ENCODE data around the gene DTNB.

The DTNB gene

DNA sequence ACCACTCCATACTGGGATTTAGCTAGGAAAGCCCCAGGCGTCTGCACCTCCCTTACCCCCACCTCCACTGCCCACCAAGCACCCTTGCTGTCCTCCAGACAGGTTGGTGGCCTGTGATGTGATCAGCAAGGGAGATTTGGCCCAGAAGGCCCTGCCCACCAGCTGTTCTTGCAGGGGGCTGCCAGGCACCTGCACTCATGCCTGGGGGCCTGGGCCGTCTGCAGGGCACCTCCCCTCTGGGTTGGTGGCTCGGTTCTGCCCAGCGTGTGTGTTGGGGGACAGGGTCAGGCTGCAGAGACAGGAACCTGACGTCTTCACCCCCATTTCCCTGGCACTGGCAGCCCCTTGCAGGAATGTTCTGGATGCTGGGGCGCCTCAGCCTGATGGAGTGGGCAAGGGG lies 337.4 kb downstream of the DTNB start:
- DNase-seq = no peak

DNA sequence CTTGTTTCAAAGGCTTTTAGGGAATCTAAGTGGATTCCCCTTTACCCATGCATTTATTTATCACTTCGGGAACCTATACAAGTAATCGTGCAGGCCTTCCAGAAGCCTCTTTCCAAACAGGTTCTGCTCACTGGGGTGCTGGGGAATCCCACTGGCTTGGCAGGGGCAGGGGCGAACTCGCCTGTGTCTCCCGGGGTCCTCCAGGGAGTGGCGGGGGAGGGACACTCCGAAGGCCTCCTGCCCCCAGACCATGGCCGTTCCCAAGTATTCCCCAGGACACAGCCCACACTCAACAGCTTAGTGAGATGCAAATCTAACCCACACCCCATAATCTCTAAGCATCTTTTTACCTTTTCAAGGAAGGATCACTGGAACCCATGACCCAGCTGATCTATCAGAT lies 338.2 kb downstream of the DTNB start:
- DNase-seq = no peak

- no peak for DNase-seq
Observed at GRCh38 chr2:25334482-25334881, 338.9 kb downstream of the DTNB start.

DNA sequence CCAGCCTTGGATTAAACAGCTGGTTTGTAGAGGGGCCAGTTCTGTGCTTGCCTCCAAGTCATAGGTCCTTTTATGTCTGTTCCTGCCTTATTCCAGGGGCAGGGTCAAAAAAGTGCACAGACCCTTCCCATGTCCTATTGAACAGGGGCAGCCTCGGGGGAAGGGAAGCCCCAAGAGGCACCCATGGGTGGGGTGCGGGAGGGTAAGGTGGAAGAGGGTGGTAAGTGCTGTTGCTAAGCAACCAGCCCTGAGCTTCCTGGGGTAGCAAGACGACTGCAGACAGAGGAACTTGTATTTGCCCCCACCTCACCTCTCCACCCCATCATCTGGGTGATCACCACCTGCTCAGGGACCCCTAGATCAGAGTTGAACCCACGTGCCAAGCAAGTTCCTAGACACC lies 339.4 kb downstream of the DTNB start:
- DNase-seq = peak; percentile 53

- no peak for DNase-seq
Observed at GRCh38 chr2:25332571-25332970, 340.8 kb downstream of the DTNB start.

DNA sequence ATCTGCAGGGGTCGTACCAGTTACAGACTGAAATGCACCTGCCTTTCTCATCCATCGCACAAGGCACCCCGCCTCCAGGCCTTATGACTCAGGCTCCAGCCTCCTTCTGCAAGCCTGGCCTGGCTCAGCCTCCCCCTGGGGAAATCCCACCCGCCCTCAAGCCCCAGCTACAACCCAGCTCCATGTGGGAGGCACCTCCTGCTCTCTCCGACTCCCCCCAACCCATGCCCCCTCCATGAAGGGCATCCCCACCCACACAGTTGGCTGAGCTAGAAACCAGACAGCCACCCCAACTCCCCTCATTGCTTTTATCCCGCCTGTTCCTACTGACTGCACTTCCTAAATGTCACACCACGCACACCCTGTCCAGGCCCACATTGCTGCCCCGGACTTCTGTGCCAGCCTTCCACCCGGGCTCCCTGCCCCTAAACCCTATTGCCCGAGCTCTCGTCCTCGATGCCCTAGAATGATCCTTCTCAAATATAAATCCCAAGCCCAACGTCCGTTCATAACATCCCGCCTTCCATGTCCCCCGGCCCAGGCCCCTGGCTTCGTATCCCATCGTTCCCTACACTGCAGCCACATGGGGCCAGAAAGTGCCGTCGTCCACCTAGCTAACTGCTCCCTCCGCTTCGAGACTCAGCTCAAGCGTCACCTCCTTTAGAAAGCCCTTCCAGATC lies 341.6 kb downstream of the DTNB start:
- DNase-seq = no peak

GRCh38 chr2:25330937-25331336 lies 342.4 kb downstream of the DTNB start:
- DNase-seq = no peak

DNA sequence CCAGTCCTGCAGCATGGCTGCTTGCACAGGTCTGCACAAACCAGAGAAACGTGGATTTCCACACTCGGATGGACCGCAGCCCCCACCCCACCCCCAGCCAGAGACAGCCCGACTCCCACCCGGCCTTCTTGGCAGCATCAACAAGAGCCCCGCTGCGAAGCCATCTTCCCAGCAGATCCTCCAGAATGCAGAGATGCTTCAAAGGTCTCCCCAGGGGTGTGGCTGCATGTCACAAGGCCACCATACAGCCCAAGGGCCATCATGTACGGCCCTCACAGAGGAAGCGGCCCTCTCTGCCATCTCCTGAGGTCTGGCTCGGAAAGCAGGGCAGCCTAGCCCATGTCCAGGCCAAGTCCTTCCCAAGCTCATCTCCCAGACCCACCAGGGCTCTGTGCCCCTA lies 343.1 kb downstream of the DTNB start:
- no peak for DNase-seq

DNA sequence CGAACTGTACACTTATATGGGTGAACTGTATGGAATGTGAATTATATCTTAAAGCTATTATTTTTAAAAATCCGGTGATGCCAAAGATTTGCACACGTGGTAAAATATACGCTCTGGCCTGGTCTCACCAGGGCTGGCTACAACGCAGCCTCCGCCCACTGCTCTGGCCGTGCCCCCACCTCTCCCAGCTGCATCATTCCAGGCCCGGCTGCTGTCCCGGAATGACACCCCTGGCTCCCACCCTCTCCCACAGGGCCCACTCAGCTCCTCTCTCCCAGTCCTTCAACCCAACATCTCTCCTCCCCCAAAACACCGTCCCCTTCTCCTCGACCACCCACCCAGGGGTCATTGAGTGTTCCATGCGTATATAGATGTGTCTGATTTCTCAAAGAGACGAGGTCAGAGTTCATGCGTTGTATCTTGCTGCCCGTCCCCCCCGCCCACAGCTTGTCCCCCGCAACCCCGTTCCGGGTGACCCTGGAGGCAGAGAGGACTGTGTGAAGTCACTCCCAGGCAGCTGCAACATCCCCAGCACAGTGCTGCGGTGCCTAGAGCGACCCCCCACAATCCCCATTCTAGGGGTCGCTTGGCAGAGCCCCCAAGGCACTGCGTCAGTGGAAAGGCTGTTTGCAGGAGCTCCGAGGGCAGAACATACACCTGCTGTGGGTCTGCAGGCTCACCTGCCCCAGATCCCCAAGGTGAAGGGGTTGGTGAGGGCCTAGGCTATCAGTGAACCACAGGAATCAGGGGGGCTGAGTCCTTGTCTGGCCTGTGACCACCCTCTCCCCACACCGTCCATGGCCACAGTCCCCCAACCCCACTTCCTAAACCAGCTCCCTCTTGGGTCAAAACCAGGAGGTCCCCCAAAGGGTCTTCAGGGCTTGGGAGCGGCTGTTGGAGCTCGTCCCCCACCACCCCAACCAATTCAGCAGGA lies 345.0 kb downstream of the DTNB start:
- no peak for DNase-seq
